B cell (primary cell): ENCODE measurements around the gene BAK1. TPM values are rescaled to one million over a fixed set of nuclear protein-coding genes. Genes with fewer than 3 reads are reported as not detected.

Source experiments
- ATAC-seq: fragments of 200-7000 bp; cut with Tn5 transposase; one replicate; pipeline ENCODE4 v1.10.0; 2021; ENCODE audit warnings: low read depth, mild to moderate bottlenecking, moderate number of reproducible peaks, moderate library complexity
- CTCF ChIA-PET: fragments of 350-600 bp; sonication (Branson Sonifier 250); formaldehyde crosslinking; loops from one replicate; lab custom pipeline; 2021; ENCODE audit warnings: antibody characterized with exemption, inconsistent platforms; lab: Charles Lee
- POLR2A ChIA-PET: fragments of 350-600 bp; sonication (Branson Sonifier 250); formaldehyde crosslinking; loops from one replicate; lab custom pipeline; 2021; ENCODE audit warnings: antibody characterized with exemption; lab: Charles Lee
- DNase-seq: peaks from one replicate; pipeline ENCODE4 v3.0.0; 2013
- H2AFZ ChIP-seq: 2 replicates; pipeline ENCODE4 v1.6.1; 2012; ENCODE audit warnings: mild to moderate bottlenecking, low read depth, low read length; ENCODE audit not compliant: insufficient read depth, poor library complexity, severe bottlenecking
- H3K27ac ChIP-seq, 2 donors: 1 replicate in 1 of 2; 2 replicates in 1 of 2; pipeline ENCODE4 v1.5.1; 2012 to 2013; ENCODE audit warnings: low read length in 2 of 2, mild to moderate bottlenecking in 2 of 2, moderate library complexity in 1 of 2
- H3K27me3 ChIP-seq, 4 experiments: fragments of 200-600 bp in 1 of 4; sonication (generic) in 1 of 4; replicated peaks in 1 of 4; 1 replicate in 2 of 4; 2 replicates in 2 of 4; pipeline versions ENCODE4 v1.6.1 to v1.7.0; 2013 to 2016; ENCODE audit warnings: low read length in 3 of 4, mild to moderate bottlenecking in 2 of 4, mixed read lengths in 1 of 4, moderate library complexity in 1 of 4; ENCODE audit not compliant: insufficient read depth in 4 of 4, control insufficient read depth in 3 of 4; ENCODE audit errors: control extremely low read depth in 1 of 4
- H3K36me3 ChIP-seq, 2 experiments: replicated peaks in 1 of 2; 1 replicate in 1 of 2; 2 replicates in 1 of 2; pipeline versions ENCODE4 v1.6.1 to v1.7.1; 2013; ENCODE audit warnings: low read length in 1 of 2; ENCODE audit not compliant: insufficient read depth in 2 of 2, control insufficient read depth in 1 of 2; ENCODE audit errors: control extremely low read depth in 1 of 2, extremely low read depth in 1 of 2
- H3K4me1 ChIP-seq, 2 donors: fragments of 200-600 bp in 1 of 2; sonication (generic) in 1 of 2; 1 replicate in 1 of 2; 2 replicates in 1 of 2; pipeline versions ENCODE4 v1.5.1 to v1.6.1; 2013 to 2017; ENCODE audit warnings: low read length in 2 of 2; ENCODE audit not compliant: control insufficient read depth in 2 of 2, insufficient read depth in 2 of 2
- H3K4me2 ChIP-seq: replicated peaks from 2 replicates; pipeline ENCODE3; 2012; ENCODE audit warnings: mild to moderate bottlenecking, low read depth, low read length; ENCODE audit not compliant: poor library complexity, severe bottlenecking
- H3K4me3 ChIP-seq, 5 experiments: fragments of 200-600 bp in 1 of 5; sonication (generic) in 1 of 5; 1 replicate in 3 of 5; 2 replicates in 2 of 5; pipeline versions ENCODE4 v1.5.1 to v1.7.0; 2011 to 2016; ENCODE audit warnings: low read length in 4 of 5, mild to moderate bottlenecking in 4 of 5, low read depth in 2 of 5, control low read depth in 1 of 5, moderate library complexity in 1 of 5; ENCODE audit not compliant: insufficient read depth in 1 of 5; ENCODE audit errors: control extremely low read depth in 1 of 5, extremely low read depth in 1 of 5
- H3K79me2 ChIP-seq: fragments of 200-600 bp; sonication (generic); one replicate; pipeline ENCODE4 v1.6.0; 2016; ENCODE audit warnings: low read length; ENCODE audit not compliant: control insufficient read depth, insufficient read depth
- H3K9ac ChIP-seq: fragments of 200-600 bp; sonication (generic); 2 replicates; pipeline ENCODE4 v1.6.1; 2017; ENCODE audit warnings: mild to moderate bottlenecking, low read length, moderate library complexity
- H3K9me3 ChIP-seq, 3 donors: one replicate each; pipeline versions ENCODE4 v1.6.1 to v1.7.1; 2013; ENCODE audit warnings: low read length in 2 of 3; ENCODE audit not compliant: control insufficient read depth in 2 of 3, insufficient read depth in 1 of 3; ENCODE audit errors: control extremely low read depth in 1 of 3
- H4K20me1 ChIP-seq: 2 replicates; pipeline ENCODE4 v1.6.0; 2012; ENCODE audit warnings: mild to moderate bottlenecking, low read length; ENCODE audit not compliant: insufficient read depth, control insufficient read depth, poor library complexity, severe bottlenecking
- H3K27ac Mint-ChIP-seq: one replicate; pipeline ENCODE4 v1.8.0; 2021; ENCODE audit warnings: mixed read lengths
- H3K27me3 Mint-ChIP-seq: one replicate; pipeline ENCODE4 v1.8.0; 2021; ENCODE audit warnings: mixed read lengths
- H3K4me1 Mint-ChIP-seq: one replicate; pipeline ENCODE4 v1.8.0; 2021; ENCODE audit warnings: mixed read lengths
- H3K4me3 Mint-ChIP-seq: one replicate; pipeline ENCODE4 v1.8.0; 2021; ENCODE audit warnings: mixed read lengths
- H3K9me3 Mint-ChIP-seq: one replicate; pipeline ENCODE4 v1.8.0; 2022; ENCODE audit warnings: mixed read lengths; ENCODE audit not compliant: insufficient read depth
- CTCF ChIP-seq: fragments of 200-600 bp; IDR thresholded peaks from one replicate; pipeline ENCODE4 v1.8.0; 2022; ENCODE audit warnings: antibody characterized with exemption, mild to moderate bottlenecking
- EZH2 ChIP-seq: IDR thresholded peaks from 2 replicates; pipeline ENCODE4 v1.6.1; 2012; ENCODE audit warnings: borderline replicate concordance, low read depth, mild to moderate bottlenecking, moderate library complexity, low read length; ENCODE audit not compliant: insufficient read depth, poor library complexity, severe bottlenecking
- WGBS: methylation state at CpG from one replicate; pipeline ENCODE4 v1.1.5; 2013; ENCODE audit warnings: missing lambda C conversion rate; ENCODE audit not compliant: insufficient coverage; 5-methylcytosine and 5-hydroxymethylcytosine counted together
- intact Hi-C: fragments of 100-400 bp; cut with micrococcal nuclease; formaldehyde crosslinking; loops from one replicate; pipeline ENCODE4 v1.10.0; 2022
- polyA plus RNA-seq: library from polyadenylated mRNA; depleted of rRNA; stranded (reverse); fragments of >200 nt; gene quantifications from 2 replicates; pipeline ENCODE4 v1.2.3, GENCODE V29; 2012
- total RNA-seq, 2 donors: library from RNA; stranded (reverse); fragments of 120-200 nt in 1 of 2; gene quantifications; 1 replicate in 1 of 2; 2 replicates in 1 of 2; pipeline versions ENCODE4 v1.2.3 to v1.2.4, GENCODE V29; 2013 to 2022

The BAK1 gene
- total and polyA plus RNA-seq, 2 donors (not counting 1 experiment from before 2014, with no cell fraction given), result 23.3 to 34.3 TPM

GRCh38 chr6:33592595-33593413 lies 12.7 kb upstream of the BAK1 start:
- no peaks in the 10 kb centered on the region for H3K79me2 ChIP-seq
- intact Hi-C loops, result loop anchor here (1.0 kb wide), 2 partner anchors 23 to 28 kb away; partner anchors contain the start of gene ITPR3
- peak overlapping the region in 4 of 5 experiments; percentile 38 to 67 (median 42) for H3K4me3 ChIP-seq
- CTCF ChIA-PET, result interaction anchor here (0.6 to 15.7 kb wide), 19 partner anchors 13 to 321 kb away, joined by 3 to 330 read pairs (median 4); partner anchors contain the start of genes BAK1, ITPR3, RPS18 and UQCC2
- DNase-seq (peak; percentile 94), ATAC-seq (peak; percentile 76)
- no peaks in the 10 kb centered on the region for H3K36me3 ChIP-seq
- peaks cover 50 to 62% of the 10 kb centered on the region in 2 donors for H3K4me1 ChIP-seq
- H3K27me3 Mint-ChIP-seq, result no peaks in the 10 kb centered on the region
- no peaks in the 10 kb centered on the region for H4K20me1 ChIP-seq
- POLR2A ChIA-PET, result interaction anchor here (0.6 to 2.2 kb wide), 11 partner anchors 11 to 274 kb away, joined by 3 to 18 read pairs (median 6); partner anchors contain the start of genes ITPR3 and UQCC2
- H3K4me2 ChIP-seq, result peak overlapping the region; percentile 90
- peak overlapping the region; percentile 35 for H2AFZ ChIP-seq
- peak overlapping the region; percentile 81 for H3K4me3 Mint-ChIP-seq
- H3K9me3 Mint-ChIP-seq, result no peaks in the 10 kb centered on the region
- 8% methylated on average over 54 of the region's 57 CpGs for WGBS
- H3K27ac ChIP-seq, result peak overlapping the region; percentile 94 to 100
- H3K9ac ChIP-seq, result peak overlapping the region; percentile 63
- H3K9me3 ChIP-seq, result peaks cover 0 to 11% (median 5%) of the 10 kb centered on the region in 3 donors
- H3K27ac Mint-ChIP-seq, result peak overlapping the region; percentile 100
- H3K27me3 ChIP-seq, result no peaks in the 10 kb centered on the region
- H3K4me1 Mint-ChIP-seq, result peaks cover 70% of the 10 kb centered on the region
- TF ChIP-seq CTCF, result no peak
- TF ChIP-seq EZH2, result no peak
